Hepatocyte (in vitro differentiated cells): Measurements from ENCODE around the gene RIMKLA. TPM values are rescaled to one million over a fixed set of nuclear protein-coding genes. Genes with fewer than 3 reads are reported as not detected.

Experiments
- DNase-seq: peaks from one replicate; pipeline ENCODE4 v3.0.0-alpha.2; 2016; ENCODE audit warnings: low spot score
- H2AFZ ChIP-seq: fragments of 200-600 bp; sonication (generic); 2 replicates; pipeline ENCODE4 v1.6.0; 2016; ENCODE audit warnings: antibody characterized with exemption, mild to moderate bottlenecking
- H3K27ac ChIP-seq: fragments of 200-600 bp; sonication (generic); 2 replicates; pipeline ENCODE4 v1.5.1; 2016; ENCODE audit warnings: mild to moderate bottlenecking
- H3K27me3 ChIP-seq: fragments of 200-600 bp; sonication (generic); 2 replicates; pipeline ENCODE4 v1.6.1; 2016
- H3K36me3 ChIP-seq: fragments of 200-600 bp; sonication (generic); replicated peaks from 2 replicates; pipeline ENCODE4 v1.5.1; 2016; ENCODE audit warnings: low read depth; ENCODE audit not compliant: insufficient read depth
- H3K4me1 ChIP-seq: fragments of 200-600 bp; sonication (generic); 2 replicates; pipeline ENCODE4 v1.5.1; 2016; ENCODE audit warnings: mild to moderate bottlenecking, moderate library complexity; ENCODE audit not compliant: insufficient read depth
- H3K4me2 ChIP-seq: fragments of 200-600 bp; sonication (generic); 2 replicates; pipeline ENCODE4 v1.6.0; 2016
- H3K4me3 ChIP-seq: fragments of 200-600 bp; sonication (generic); 2 replicates; pipeline ENCODE4 v1.5.1; 2016; ENCODE audit warnings: mild to moderate bottlenecking
- H3K79me2 ChIP-seq: fragments of 200-600 bp; sonication (generic); 2 replicates; pipeline ENCODE4 v1.6.0; 2017; ENCODE audit warnings: mild to moderate bottlenecking
- H3K9me2 ChIP-seq: fragments of 200-600 bp; sonication (generic); replicated peaks from 2 replicates; pipeline ENCODE4 v1.6.0; 2017; ENCODE audit warnings: mild to moderate bottlenecking; ENCODE audit not compliant: insufficient read depth
- H3K9me3 ChIP-seq: fragments of 200-600 bp; sonication (generic); 2 replicates; pipeline ENCODE4 v1.5.1; 2016; ENCODE audit warnings: low read depth, mild to moderate bottlenecking
- H4K20me1 ChIP-seq: fragments of 200-600 bp; sonication (generic); 2 replicates; pipeline ENCODE4 v1.6.0; 2016; ENCODE audit warnings: mild to moderate bottlenecking; ENCODE audit not compliant: insufficient read depth, poor library complexity, severe bottlenecking
- EZH2 ChIP-seq: fragments of 200-600 bp; sonication (generic); IDR thresholded peaks from 2 replicates; pipeline ENCODE4 v1.6.1; 2016; ENCODE audit warnings: antibody characterized with exemption, mild to moderate bottlenecking, borderline replicate concordance
- EZH2phosphoT487 ChIP-seq: fragments of 200-600 bp; sonication (generic); IDR thresholded peaks from one replicate; pipeline ENCODE4 v1.6.1; 2018; ENCODE audit warnings: antibody characterized with exemption, mild to moderate bottlenecking, low read depth, moderate library complexity; ENCODE audit not compliant: unreplicated experiment, severe bottlenecking
- WGBS: methylation state at CpG from one replicate; pipeline ENCODE4 v1.1.6; 2016; ENCODE audit warnings: low lambda C conversion rate; ENCODE audit errors: missing lambda C conversion rate; 5-methylcytosine and 5-hydroxymethylcytosine counted together
- polyA plus RNA-seq: library from polyadenylated mRNA; unstranded; fragments of >200 nt; fragmentation: Nextera tagmentation; extraction: Ambion mirVana; gene quantifications from 2 replicates; pipeline ENCODE4 v1.2.1, GENCODE V29; 2016
- total RNA-seq: library from RNA; depleted of rRNA; stranded (reverse); fragments of >200 nt; gene quantifications from 2 replicates; pipeline ENCODE4 v1.2.3, GENCODE V29; 2014
- TF ChIP-seq, protein P1 (sequence below): fragments of 200-600 bp; sonication (generic); IDR thresholded peaks from 2 replicates; pipeline ENCODE4 v1.5.1; 2016; ENCODE audit warnings: antibody characterized with exemption, mild to moderate bottlenecking; ENCODE audit not compliant: poor library complexity

Gene RIMKLA
- total and polyA plus RNA-seq, 2 experiments from 2014 or later: 0.66 to 1.1 TPM

- Histone ChIP-seq H3K79me2 (no peaks in the 10 kb centered on the region), H3K9me3 (no peaks in the 10 kb centered on the region), H4K20me1 (no peaks in the 10 kb centered on the region), H3K27ac (no peak overlapping the region), H3K27me3 (no peaks in the 10 kb centered on the region), H3K36me3 (no peaks in the 10 kb centered on the region), H3K4me3 (no peak overlapping the region), H3K4me2 (no peak overlapping the region), H2AFZ (no peak overlapping the region), H3K4me1 (no peaks in the 10 kb centered on the region), H3K9me2 (no peaks in the 10 kb centered on the region)
- TF ChIP-seq, protein P1, sequence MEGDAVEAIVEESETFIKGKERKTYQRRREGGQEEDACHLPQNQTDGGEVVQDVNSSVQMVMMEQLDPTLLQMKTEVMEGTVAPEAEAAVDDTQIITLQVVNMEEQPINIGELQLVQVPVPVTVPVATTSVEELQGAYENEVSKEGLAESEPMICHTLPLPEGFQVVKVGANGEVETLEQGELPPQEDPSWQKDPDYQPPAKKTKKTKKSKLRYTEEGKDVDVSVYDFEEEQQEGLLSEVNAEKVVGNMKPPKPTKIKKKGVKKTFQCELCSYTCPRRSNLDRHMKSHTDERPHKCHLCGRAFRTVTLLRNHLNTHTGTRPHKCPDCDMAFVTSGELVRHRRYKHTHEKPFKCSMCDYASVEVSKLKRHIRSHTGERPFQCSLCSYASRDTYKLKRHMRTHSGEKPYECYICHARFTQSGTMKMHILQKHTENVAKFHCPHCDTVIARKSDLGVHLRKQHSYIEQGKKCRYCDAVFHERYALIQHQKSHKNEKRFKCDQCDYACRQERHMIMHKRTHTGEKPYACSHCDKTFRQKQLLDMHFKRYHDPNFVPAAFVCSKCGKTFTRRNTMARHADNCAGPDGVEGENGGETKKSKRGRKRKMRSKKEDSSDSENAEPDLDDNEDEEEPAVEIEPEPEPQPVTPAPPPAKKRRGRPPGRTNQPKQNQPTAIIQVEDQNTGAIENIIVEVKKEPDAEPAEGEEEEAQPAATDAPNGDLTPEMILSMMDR: no peak
- TF ChIP-seq EZH2phosphoT487 (no peak), EZH2 (no peak)
- no peak for DNase-seq
- 91% methylated on average over 2 of the region's 2 CpGs for WGBS
These were observed 12.6 kb downstream of the RIMKLA start for GRCh38 chr1:42392967-42393848.

DNA sequence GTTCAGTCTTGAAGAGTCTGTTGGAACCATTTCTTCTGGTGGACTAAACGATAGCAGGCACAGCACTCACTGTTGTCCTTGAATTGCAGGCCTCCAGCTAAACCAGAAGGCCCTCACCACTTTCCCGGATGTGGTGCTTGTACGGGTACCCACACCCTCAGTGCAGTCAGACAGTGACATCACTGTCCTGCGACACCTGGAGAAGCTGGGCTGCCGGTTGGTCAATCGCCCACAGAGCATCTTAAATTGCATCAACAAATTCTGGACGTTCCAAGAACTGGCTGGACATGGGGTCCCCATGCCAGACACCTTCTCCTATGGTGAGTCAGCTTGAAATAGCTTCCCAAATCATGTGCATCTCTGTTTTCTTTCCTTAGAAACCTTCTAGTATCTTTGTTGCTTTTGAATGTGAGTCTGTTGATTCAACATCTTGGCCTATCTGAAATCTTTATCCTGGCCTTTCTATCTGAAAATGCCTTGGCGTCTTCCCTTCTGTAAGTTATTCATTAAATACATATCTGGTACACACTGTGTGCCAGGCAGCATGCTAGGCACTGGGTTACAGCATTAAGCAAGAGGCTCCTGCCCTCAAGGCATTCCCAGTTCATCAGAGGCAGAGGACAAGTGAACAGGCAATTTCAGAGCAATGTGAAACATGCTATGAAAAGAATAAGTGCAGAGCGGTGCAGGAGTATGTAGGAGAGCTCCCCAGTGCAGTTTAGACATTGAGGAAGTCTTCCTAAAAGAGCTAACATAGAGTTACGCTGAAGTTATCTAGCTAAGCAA lies 18.9 kb downstream of the RIMKLA start:
- Histone ChIP-seq H3K4me2 (no peak overlapping the region), H3K4me1 (no peaks in the 10 kb centered on the region), H4K20me1 (no peaks in the 10 kb centered on the region), H3K9me2 (no peaks in the 10 kb centered on the region), H3K79me2 (no peaks in the 10 kb centered on the region), H2AFZ (no peak overlapping the region), H3K27me3 (no peaks in the 10 kb centered on the region), H3K27ac (no peak overlapping the region), H3K9me3 (no peaks in the 10 kb centered on the region), H3K4me3 (no peak overlapping the region), H3K36me3 (no peaks in the 10 kb centered on the region)
- 91% methylated on average over 10 of the region's 10 CpGs for WGBS
- DNase-seq: no peak
- TF ChIP-seq, protein P1: no peak
- TF ChIP-seq EZH2phosphoT487 (no peak), EZH2 (no peak)

DNA sequence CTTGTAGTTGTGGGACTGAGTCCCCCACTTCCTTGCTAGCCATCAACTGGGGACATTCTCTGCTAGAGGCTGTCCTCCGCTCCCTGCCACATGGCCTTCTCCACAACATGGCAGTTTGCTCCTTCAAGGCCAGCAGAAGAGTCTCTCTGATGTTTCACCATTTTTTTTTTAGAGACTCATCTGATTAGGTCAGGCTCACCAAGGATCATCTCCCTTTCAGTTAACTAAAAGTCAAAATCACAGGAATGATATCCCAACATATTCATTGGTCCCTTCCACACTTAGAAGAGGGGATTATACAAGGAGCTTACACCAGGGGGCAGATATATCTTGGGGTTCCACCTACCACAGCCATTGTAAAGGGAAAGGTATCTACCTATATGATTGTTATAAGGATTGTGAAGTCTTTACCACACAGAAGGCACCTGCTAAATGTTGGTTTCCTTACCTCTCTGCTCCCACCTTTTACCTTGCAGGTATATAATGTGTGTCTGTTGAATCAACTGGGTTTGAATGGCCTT lies 23.3 kb downstream of the RIMKLA start:
- Histone ChIP-seq H3K9me2 (no peaks in the 10 kb centered on the region), H3K4me1 (no peaks in the 10 kb centered on the region), H3K79me2 (no peaks in the 10 kb centered on the region), H3K4me2 (no peak overlapping the region), H2AFZ (no peak overlapping the region), H3K36me3 (no peaks in the 10 kb centered on the region), H4K20me1 (no peaks in the 10 kb centered on the region), H3K9me3 (no peaks in the 10 kb centered on the region), H3K27ac (no peak overlapping the region), H3K4me3 (no peak overlapping the region), H3K27me3 (no peaks in the 10 kb centered on the region)
- TF ChIP-seq EZH2phosphoT487: no peak
- TF ChIP-seq, protein P1: no peak
- WGBS: 94% methylated on average over 1 of the region's 1 CpG
- no peak for DNase-seq
